Calu3 (cell line): ENCODE results near the gene EHD3. TPM values are rescaled to one million over a fixed set of nuclear protein-coding genes. Genes with fewer than 3 reads are reported as not detected.

Experiments
- BruUV-seq: library from RNA; stranded (reverse); fragments of 400-500 nt; replicated peaks from 2 replicates; lab custom pipeline; 2021; lab: Mats Ljungman, UMichigan
- CTCF ChIA-PET: fragments of 300-600 bp; sonication (Branson Sonifier 250); formaldehyde crosslinking; loops from one replicate; lab custom pipeline; 2022; ENCODE audit warnings: antibody characterized with exemption; lab: Charles Lee
- DNase-seq: peaks from one replicate; pipeline ENCODE4 v3.0.0; 2022
- H3K27ac Mint-ChIP-seq: one replicate; pipeline ENCODE4 v1.8.0; 2022; ENCODE audit warnings: mixed read lengths; ENCODE audit not compliant: unreplicated experiment
- H3K27me3 Mint-ChIP-seq: one replicate; pipeline ENCODE4 v1.8.0; 2022; ENCODE audit warnings: mixed read lengths; ENCODE audit not compliant: unreplicated experiment
- H3K36me3 Mint-ChIP-seq: one replicate; pipeline ENCODE4 v1.8.0; 2022; ENCODE audit warnings: mild to moderate bottlenecking, moderate library complexity, mixed read lengths; ENCODE audit not compliant: insufficient read depth, unreplicated experiment
- H3K4me1 Mint-ChIP-seq: one replicate; pipeline ENCODE4 v1.8.0; 2022; ENCODE audit warnings: mild to moderate bottlenecking, low read depth, mixed read lengths; ENCODE audit not compliant: unreplicated experiment
- H3K4me3 Mint-ChIP-seq: one replicate; pipeline ENCODE4 v1.8.0; 2022; ENCODE audit warnings: mild to moderate bottlenecking, low read depth, moderate library complexity, mixed read lengths; ENCODE audit not compliant: unreplicated experiment
- H3K9me3 Mint-ChIP-seq: one replicate; pipeline ENCODE4 v1.8.0; 2022; ENCODE audit warnings: low read depth, mixed read lengths; ENCODE audit not compliant: unreplicated experiment
- CTCF ChIP-seq: fragments of 200-600 bp; IDR thresholded peaks from one replicate; pipeline ENCODE4 v1.8.0; 2022; ENCODE audit warnings: antibody characterized with exemption; ENCODE audit not compliant: unreplicated experiment
- intact Hi-C: fragments of 100-400 bp; cut with micrococcal nuclease; formaldehyde crosslinking; loops from one replicate; pipeline ENCODE4 v1.10.0; 2022; ENCODE audit not compliant: unreplicated experiment
- total RNA-seq: library from RNA; stranded (reverse); gene quantifications from 2 replicates; pipeline ENCODE4 v1.2.3, GENCODE V29; 2022

EHD3 gene
- total RNA-seq, 1 experiment from 2014 or later, result 1.7 TPM

- intact Hi-C loops, result no loop called here
- no peaks in the 10 kb centered on the region for H3K4me1 Mint-ChIP-seq
- peaks cover 56% of the 10 kb centered on the region for H3K27me3 Mint-ChIP-seq
- no peak for DNase-seq
- no peak for TF ChIP-seq CTCF
- CTCF ChIA-PET, result no interaction called here
- no peak overlapping the region for H3K27ac Mint-ChIP-seq
- H3K9me3 Mint-ChIP-seq, result no peaks in the 10 kb centered on the region
- H3K36me3 Mint-ChIP-seq, result no peaks in the 10 kb centered on the region
- H3K4me3 Mint-ChIP-seq, result no peak overlapping the region
- no TSS peak for BruUV-seq
Measured at GRCh38 chr2:31190188-31190587, 43.8 kb upstream of the EHD3 start.

GRCh38 chr2:31191931-31192330 lies 42.0 kb upstream of the EHD3 start:
- BruUV-seq, result no TSS peak
- Mint-ChIP-seq H3K36me3 (no peaks in the 10 kb centered on the region), H3K4me3 (no peak overlapping the region), H3K4me1 (no peaks in the 10 kb centered on the region), H3K27ac (no peak overlapping the region), H3K9me3 (no peaks in the 10 kb centered on the region), H3K27me3 (peaks cover 39% of the 10 kb centered on the region)
- intact Hi-C loops, result no loop called here
- no peak for DNase-seq
- no peak for TF ChIP-seq CTCF
- CTCF ChIA-PET, result interaction anchor here (0.9 kb wide), 1 partner anchor 294 kb away, joined by 4 read pairs; no protein-coding TSS in a partner anchor

GRCh38 chr2:31192396-31192795 lies 41.6 kb upstream of the EHD3 start:
- DNase-seq, result no peak
- no peak for TF ChIP-seq CTCF
- CTCF ChIA-PET, result no interaction called here
- Mint-ChIP-seq H3K4me3 (no peak overlapping the region), H3K9me3 (no peaks in the 10 kb centered on the region), H3K4me1 (no peaks in the 10 kb centered on the region), H3K27me3 (peaks cover 34% of the 10 kb centered on the region), H3K36me3 (no peaks in the 10 kb centered on the region), H3K27ac (no peak overlapping the region)
- no TSS peak for BruUV-seq
- intact Hi-C loops, result no loop called here

- no peak for TF ChIP-seq CTCF
- BruUV-seq, result no TSS peak
- Mint-ChIP-seq H3K27me3 (peaks cover 34% of the 10 kb centered on the region), H3K4me3 (no peak overlapping the region), H3K27ac (no peak overlapping the region), H3K4me1 (no peaks in the 10 kb centered on the region), H3K36me3 (no peaks in the 10 kb centered on the region), H3K9me3 (no peaks in the 10 kb centered on the region)
- CTCF ChIA-PET, result no interaction called here
- no peak for DNase-seq
- intact Hi-C loops, result no loop called here
Measured at GRCh38 chr2:31192851-31193392, 41.0 kb upstream of the EHD3 start.
